GM23248 (cell line): ENCODE results near the gene SUSD6. TPM values are rescaled to one million over a fixed set of nuclear protein-coding genes. Genes with fewer than 3 reads are reported as not detected.

Source experiments
- DNase-seq: peaks from one replicate; pipeline ENCODE4 v3.0.0-alpha.2; 2015
- H2AFZ ChIP-seq: fragments of 200-600 bp; sonication (generic); 2 replicates; pipeline ENCODE4 v1.6.1; 2016; ENCODE audit warnings: antibody characterized with exemption
- H3F3A ChIP-seq: fragments of 200-600 bp; sonication (generic); 2 replicates; pipeline ENCODE4 v1.6.1; 2016; ENCODE audit warnings: mild to moderate bottlenecking, antibody characterized with exemption, mixed run types; ENCODE audit not compliant: insufficient read depth
- H3K27ac ChIP-seq: fragments of 200-600 bp; sonication (generic); 2 replicates; pipeline ENCODE4 v1.5.1; 2016; ENCODE audit warnings: mild to moderate bottlenecking
- H3K27me3 ChIP-seq: fragments of 200-600 bp; sonication (generic); replicated peaks from 2 replicates; pipeline ENCODE4 v1.6.1; 2016; ENCODE audit warnings: mild to moderate bottlenecking; ENCODE audit not compliant: insufficient read depth
- H3K36me3 ChIP-seq: fragments of 200-600 bp; sonication (generic); 2 replicates; pipeline ENCODE4 v1.6.1; 2016; ENCODE audit warnings: low read depth, mild to moderate bottlenecking
- H3K4me1 ChIP-seq: fragments of 200-600 bp; sonication (generic); 2 replicates; pipeline ENCODE4 v1.6.1; 2016; ENCODE audit warnings: mild to moderate bottlenecking; ENCODE audit not compliant: insufficient read depth
- H3K4me2 ChIP-seq: fragments of 200-600 bp; sonication (generic); one replicate; pipeline ENCODE4 v1.6.1; 2016; ENCODE audit warnings: mild to moderate bottlenecking; ENCODE audit not compliant: unreplicated experiment
- H3K4me3 ChIP-seq: fragments of 200-600 bp; sonication (generic); 2 replicates; pipeline ENCODE4 v1.5.1; 2016; ENCODE audit warnings: mild to moderate bottlenecking
- H3K79me2 ChIP-seq: fragments of 200-600 bp; sonication (generic); 2 replicates; pipeline ENCODE4 v1.6.1; 2016; ENCODE audit warnings: mild to moderate bottlenecking; ENCODE audit not compliant: insufficient read depth
- H3K9ac ChIP-seq: fragments of 200-600 bp; sonication (generic); 2 replicates; pipeline ENCODE4 v1.6.1; 2016; ENCODE audit warnings: mild to moderate bottlenecking
- H3K9me2 ChIP-seq: fragments of 200-600 bp; sonication (generic); 2 replicates; pipeline ENCODE4 v1.6.1; 2016; ENCODE audit warnings: mixed run types, mild to moderate bottlenecking, moderate library complexity; ENCODE audit not compliant: insufficient read depth
- H3K9me3 ChIP-seq: fragments of 200-600 bp; sonication (generic); one replicate; pipeline ENCODE4 v1.6.1; 2017; ENCODE audit warnings: low read depth
- H4K20me1 ChIP-seq: fragments of 200-600 bp; sonication (generic); 2 replicates; pipeline ENCODE4 v1.6.0; 2016; ENCODE audit not compliant: insufficient read depth
- EZH2 ChIP-seq: fragments of 200-600 bp; sonication (generic); IDR thresholded peaks from 2 replicates; pipeline ENCODE4 v1.6.1; 2018; ENCODE audit warnings: antibody characterized with exemption, mild to moderate bottlenecking; ENCODE audit not compliant: insufficient read depth, poor library complexity, severe bottlenecking
- EZH2phosphoT487 ChIP-seq: fragments of 200-600 bp; sonication (generic); IDR thresholded peaks from 2 replicates; pipeline ENCODE4 v1.6.1; 2018; ENCODE audit warnings: antibody characterized with exemption, moderate library complexity, mild to moderate bottlenecking, low read depth; ENCODE audit not compliant: insufficient read depth
- WGBS, 2 experiments: methylation state at CpG; one replicate each; pipeline ENCODE4 v1.1.6; 2015 to 2017; ENCODE audit warnings: low lambda C conversion rate in 2 of 2, low coverage in 1 of 2; ENCODE audit errors: missing lambda C conversion rate in 2 of 2; 5-methylcytosine and 5-hydroxymethylcytosine counted together
- in situ Hi-C: fragments of 300-500 bp; cut with MboI; formaldehyde crosslinking; loops from 2 replicates; pipeline ENCODE4 v1.15.0; 2020
- polyA plus RNA-seq: library from polyadenylated mRNA; unstranded; fragments of >200 nt; fragmentation: Nextera tagmentation; extraction: Ambion mirVana; gene quantifications from 2 replicates; pipeline ENCODE4 v1.2.1, GENCODE V29; 2016
- total RNA-seq: library from RNA; depleted of rRNA; stranded (reverse); fragments of >200 nt; shearing (Covaris generic); gene quantifications from 2 replicates; pipeline ENCODE4 v1.2.3, GENCODE V29; 2014

Gene SUSD6
- total and polyA plus RNA-seq, 2 experiments from 2014 or later = 12.2 to 24.1 TPM

GRCh38 chr14:69690042-69690441 lies 78.6 kb downstream of the SUSD6 start:
- no peaks in the 10 kb centered on the region for H3K36me3 ChIP-seq
- TF ChIP-seq EZH2phosphoT487 (no peak), EZH2 (no peak)
- H4K20me1 ChIP-seq = peaks cover 5% of the 10 kb centered on the region; the same call in 1 of the 2 replicates
- H3K79me2 ChIP-seq = peaks cover 95% of the 10 kb centered on the region
- peaks cover 16% of the 10 kb centered on the region for H3K4me1 ChIP-seq
- no peak overlapping the region for H2AFZ ChIP-seq
- no peaks in the 10 kb centered on the region for H3K9me3 ChIP-seq
- H3F3A ChIP-seq = no peaks in the 10 kb centered on the region; the same call in 1 of the 2 replicates
- no peak for DNase-seq
- in situ Hi-C loops = no loop called here
- no peaks in the 10 kb centered on the region for H3K9me2 ChIP-seq
- WGBS, 2 experiments = 75 to 88% methylated on average over 2 of the region's 2 CpGs
- H3K4me2 ChIP-seq = no peak overlapping the region
- H3K27me3 ChIP-seq = no peaks in the 10 kb centered on the region
- no peak overlapping the region for H3K27ac ChIP-seq
- no peak overlapping the region for H3K9ac ChIP-seq
- H3K4me3 ChIP-seq = no peak overlapping the region

- DNase-seq = no peak
- 97 to 100% methylated on average over 1 of the region's 1 CpG for WGBS, 2 experiments
- H3K4me3 ChIP-seq = no peak overlapping the region
- no peak for TF ChIP-seq EZH2
- no peak for TF ChIP-seq EZH2phosphoT487
- H3K9ac ChIP-seq = no peak overlapping the region
- no peaks in the 10 kb centered on the region for H3K27me3 ChIP-seq
- in situ Hi-C loops = no loop called here
- peaks cover 1% of the 10 kb centered on the region; the same call in 1 of the 2 replicates for H4K20me1 ChIP-seq
- 0 out of 2 replicates have a peak, but pooled peaks cover 13% of the 10 kb centered on the region for H3F3A ChIP-seq
- peaks cover 25% of the 10 kb centered on the region for H3K4me1 ChIP-seq
- H3K9me2 ChIP-seq = no peaks in the 10 kb centered on the region
- no peak overlapping the region for H3K27ac ChIP-seq
- H3K79me2 ChIP-seq = peaks cover 97% of the 10 kb centered on the region
- no peak overlapping the region for H3K4me2 ChIP-seq
- no peaks in the 10 kb centered on the region for H3K36me3 ChIP-seq
- no peak overlapping the region for H2AFZ ChIP-seq
- no peaks in the 10 kb centered on the region for H3K9me3 ChIP-seq
Observed at GRCh38 chr14:69692594-69692993, 81.2 kb downstream of the SUSD6 start.

DNA sequence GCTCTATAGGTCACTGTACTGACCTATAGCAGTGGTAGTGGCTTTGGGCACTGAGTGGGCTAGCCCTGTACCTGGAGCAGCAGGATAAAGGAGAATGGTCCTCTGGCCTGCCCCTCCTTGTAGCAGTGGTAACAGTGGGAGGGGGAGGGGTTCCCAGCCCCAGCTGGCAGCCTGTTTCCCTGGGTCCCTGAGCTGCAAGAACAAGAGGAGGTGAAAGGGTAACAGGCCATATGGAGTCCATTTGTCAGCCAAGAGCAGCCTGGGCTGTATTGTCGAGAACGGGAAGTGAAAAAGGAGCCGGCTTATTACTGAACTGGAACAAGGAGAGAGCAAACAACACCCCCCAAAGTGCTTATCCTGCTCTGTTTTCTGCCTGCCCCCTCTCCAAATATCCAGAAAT lies 81.7 kb downstream of the SUSD6 start:
- in situ Hi-C loops = no loop called here
- H2AFZ ChIP-seq = no peak overlapping the region
- no peaks in the 10 kb centered on the region; the same call in 1 of the 2 replicates for H4K20me1 ChIP-seq
- no peaks in the 10 kb centered on the region for H3K36me3 ChIP-seq
- no peaks in the 10 kb centered on the region for H3K9me3 ChIP-seq
- no peak overlapping the region for H3K9ac ChIP-seq
- H3K4me2 ChIP-seq = no peak overlapping the region
- TF ChIP-seq EZH2 = no peak
- no peak for TF ChIP-seq EZH2phosphoT487
- H3K27me3 ChIP-seq = no peaks in the 10 kb centered on the region
- H3K9me2 ChIP-seq = no peaks in the 10 kb centered on the region
- DNase-seq = no peak
- H3K79me2 ChIP-seq = peaks cover 97% of the 10 kb centered on the region
- H3K27ac ChIP-seq = no peak overlapping the region
- H3K4me1 ChIP-seq = peaks cover 25% of the 10 kb centered on the region
- 90 to 92% methylated on average over 3 of the region's 3 CpGs for WGBS, 2 experiments
- 0 out of 2 replicates have a peak, but pooled peaks cover 13% of the 10 kb centered on the region for H3F3A ChIP-seq
- H3K4me3 ChIP-seq = no peak overlapping the region

GRCh38 chr14:69693801-69694729 lies 82.7 kb downstream of the SUSD6 start:
- Histone ChIP-seq H4K20me1 (no peaks in the 10 kb centered on the region; the same call in 1 of the 2 replicates), H3K9me2 (no peaks in the 10 kb centered on the region), H3K4me1 (peaks cover 25% of the 10 kb centered on the region), H3K27ac (peak overlapping the region; percentile 53; the same call in 1 of the 2 replicates), H3K9ac (peak overlapping the region; percentile 30; the same call in 1 of the 2 replicates), H3K9me3 (no peaks in the 10 kb centered on the region), H3K4me3 (no peak overlapping the region), H3K27me3 (no peaks in the 10 kb centered on the region), H3K4me2 (no peak overlapping the region), H2AFZ (no peak overlapping the region), H3F3A (0 out of 2 replicates have a peak, but pooled peaks cover 13% of the 10 kb centered on the region), H3K79me2 (peaks cover 97% of the 10 kb centered on the region), H3K36me3 (no peaks in the 10 kb centered on the region)
- peak; percentile 47 for DNase-seq
- WGBS, 2 experiments = 59 to 63% methylated on average over 4 of the region's 4 CpGs
- in situ Hi-C loops = no loop called here
- TF ChIP-seq EZH2 = no peak
- TF ChIP-seq EZH2phosphoT487 = no peak
